NCI-H128 (cell line): ENCODE results near the gene TAF5.
A peak's percentile ranks its signal among the peaks of the same experiment; 100 is the strongest.
"Not testable (repeated sequence)": the region's sequence is repeated elsewhere in the genome, so short reads cannot be mapped to it uniquely, and the experiment has no call there.

ENCODE experiments used
- DNase-seq: peaks from one replicate; lab custom pipeline; 2025; ENCODE audit not compliant: unreplicated experiment; lab: John Stamatoyannopoulos, UW

The TAF5 gene

DNA sequence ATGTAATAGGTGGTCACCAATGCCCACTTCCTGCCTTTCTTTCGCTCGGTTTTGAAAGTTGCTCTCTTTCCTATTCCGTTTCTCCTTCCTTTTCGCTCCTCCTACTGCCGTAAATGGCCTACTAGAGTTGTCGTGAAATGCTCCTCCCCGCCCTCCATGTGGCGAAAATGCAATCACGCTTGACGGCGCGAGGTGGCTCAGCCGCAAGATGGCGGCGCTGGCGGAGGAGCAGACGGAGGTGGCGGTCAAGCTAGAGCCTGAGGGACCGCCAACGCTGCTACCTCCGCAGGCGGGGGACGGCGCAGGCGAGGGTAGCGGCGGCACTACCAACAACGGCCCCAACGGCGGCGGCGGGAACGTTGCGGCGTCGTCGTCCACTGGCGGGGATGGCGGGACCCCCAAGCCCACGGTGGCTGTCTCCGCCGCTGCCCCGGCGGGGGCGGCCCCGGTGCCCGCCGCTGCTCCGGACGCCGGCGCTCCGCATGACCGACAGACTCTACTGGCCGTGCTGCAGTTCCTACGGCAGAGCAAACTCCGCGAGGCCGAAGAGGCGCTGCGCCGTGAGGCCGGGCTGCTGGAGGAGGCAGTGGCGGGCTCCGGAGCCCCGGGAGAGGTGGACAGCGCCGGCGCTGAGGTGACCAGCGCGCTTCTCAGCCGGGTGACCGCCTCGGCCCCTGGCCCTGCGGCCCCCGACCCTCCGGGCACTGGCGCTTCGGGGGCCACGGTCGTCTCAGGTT, at the start of gene TAF5:
Gene TAF5 (plus strand): TSS at position 195 of the 737 bp plus-strand sequence. CDS start 14 bp downstream, at position 209.
- peak; percentile 70 for DNase-seq

DNA sequence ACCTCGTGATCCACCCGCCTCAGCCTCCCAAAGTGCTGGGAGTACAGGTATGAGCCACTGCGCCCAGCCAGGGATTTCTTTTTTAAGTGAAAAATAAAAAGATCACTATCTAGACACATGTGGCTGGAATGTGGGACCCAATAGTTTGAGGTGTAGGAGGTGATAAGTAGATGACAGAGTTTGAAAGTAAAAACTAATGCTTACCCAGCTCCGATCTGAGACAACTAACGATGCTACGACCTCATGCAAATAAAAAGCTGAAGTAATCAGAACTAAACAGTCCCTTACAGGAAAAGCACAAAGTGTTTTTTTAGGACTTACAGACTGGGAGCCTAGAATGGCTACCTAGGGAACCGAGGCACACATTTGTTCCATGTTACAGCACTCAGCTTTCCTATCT, 39.9 kb upstream of the TAF5 start:
- no peak for DNase-seq

DNA sequence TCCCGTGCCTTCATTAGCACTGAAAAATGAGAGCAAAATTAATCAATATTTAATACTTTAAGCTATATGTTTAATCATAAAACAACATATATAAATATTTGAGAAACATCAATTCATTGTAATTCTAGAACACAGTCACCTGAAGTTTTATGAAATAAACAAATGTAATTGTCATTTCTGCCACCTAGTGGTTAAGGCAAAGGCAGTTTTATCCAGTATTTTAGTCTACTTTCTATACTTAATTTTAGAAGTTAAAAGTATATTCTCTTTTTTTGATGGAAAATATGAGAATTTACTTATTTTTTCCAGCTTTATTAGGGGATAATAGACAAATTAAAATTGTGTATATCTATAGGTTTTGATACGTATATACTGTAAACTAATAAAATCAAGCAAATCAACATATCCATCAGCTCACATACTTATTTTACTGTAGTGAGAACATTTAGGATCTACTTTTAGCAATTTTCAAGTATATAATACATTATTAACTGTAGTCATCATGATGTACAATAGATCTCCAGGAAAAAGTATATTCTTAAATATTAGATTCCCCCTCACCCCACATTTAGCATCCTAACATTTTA, 33.7 kb upstream of the TAF5 start:
- DNase-seq = no peak

DNA sequence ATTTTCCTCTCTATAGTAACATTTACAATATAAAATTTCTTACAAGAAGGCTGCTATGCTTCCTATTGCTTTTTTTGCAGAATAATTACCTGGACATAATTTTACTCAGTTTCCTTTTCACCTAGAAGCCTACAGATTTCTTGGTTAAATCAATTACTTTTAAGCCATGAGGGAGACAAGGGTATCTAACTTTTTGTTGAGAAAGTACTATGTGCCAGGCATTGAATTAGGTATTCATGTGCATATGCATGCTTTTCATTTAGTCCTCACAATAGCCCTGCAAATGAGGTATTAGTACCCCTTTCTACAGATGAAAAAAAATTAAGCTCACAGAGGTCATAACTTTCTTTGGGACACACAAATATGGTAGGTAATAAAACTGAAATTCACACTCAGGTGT, 33.2 kb upstream of the TAF5 start:
- DNase-seq = no peak

DNA sequence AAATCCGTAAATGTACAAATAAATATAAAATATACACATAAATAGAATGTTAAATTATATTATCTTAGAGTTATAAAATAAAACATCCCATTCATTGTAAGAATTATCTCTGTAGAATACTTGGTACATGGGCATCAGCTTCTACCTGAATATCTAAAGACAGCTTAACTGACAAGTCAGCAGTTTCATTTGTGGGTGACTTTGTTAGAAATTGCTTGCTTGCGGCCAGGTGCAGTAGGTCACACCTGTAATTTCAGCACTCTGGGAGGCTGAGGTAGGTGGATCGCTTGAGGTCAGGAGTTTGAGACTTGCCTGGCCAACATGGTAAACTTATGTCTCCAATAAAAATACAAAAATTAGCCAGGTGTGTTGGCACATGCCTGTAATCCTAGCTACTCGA, 31.4 kb upstream of the TAF5 start:
- no peak for DNase-seq

DNA sequence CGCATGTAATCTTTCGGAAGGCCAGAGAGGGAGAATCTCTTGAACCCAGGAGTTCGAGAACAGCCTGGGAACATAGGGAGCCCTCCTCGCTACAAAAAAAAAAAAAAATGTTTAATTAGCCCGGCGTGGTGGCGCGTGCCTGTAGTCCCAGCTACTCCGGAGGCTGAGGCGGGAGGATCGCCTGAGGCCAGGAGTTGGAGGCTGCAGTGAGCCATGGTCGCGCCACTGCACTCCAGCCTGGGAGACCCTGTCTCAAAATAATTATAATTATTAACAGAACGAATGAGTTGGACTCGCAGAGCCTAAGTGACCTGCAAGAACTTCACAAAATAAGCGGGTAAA, 17.6 kb upstream of the TAF5 start:
- DNase-seq = no peak

DNA sequence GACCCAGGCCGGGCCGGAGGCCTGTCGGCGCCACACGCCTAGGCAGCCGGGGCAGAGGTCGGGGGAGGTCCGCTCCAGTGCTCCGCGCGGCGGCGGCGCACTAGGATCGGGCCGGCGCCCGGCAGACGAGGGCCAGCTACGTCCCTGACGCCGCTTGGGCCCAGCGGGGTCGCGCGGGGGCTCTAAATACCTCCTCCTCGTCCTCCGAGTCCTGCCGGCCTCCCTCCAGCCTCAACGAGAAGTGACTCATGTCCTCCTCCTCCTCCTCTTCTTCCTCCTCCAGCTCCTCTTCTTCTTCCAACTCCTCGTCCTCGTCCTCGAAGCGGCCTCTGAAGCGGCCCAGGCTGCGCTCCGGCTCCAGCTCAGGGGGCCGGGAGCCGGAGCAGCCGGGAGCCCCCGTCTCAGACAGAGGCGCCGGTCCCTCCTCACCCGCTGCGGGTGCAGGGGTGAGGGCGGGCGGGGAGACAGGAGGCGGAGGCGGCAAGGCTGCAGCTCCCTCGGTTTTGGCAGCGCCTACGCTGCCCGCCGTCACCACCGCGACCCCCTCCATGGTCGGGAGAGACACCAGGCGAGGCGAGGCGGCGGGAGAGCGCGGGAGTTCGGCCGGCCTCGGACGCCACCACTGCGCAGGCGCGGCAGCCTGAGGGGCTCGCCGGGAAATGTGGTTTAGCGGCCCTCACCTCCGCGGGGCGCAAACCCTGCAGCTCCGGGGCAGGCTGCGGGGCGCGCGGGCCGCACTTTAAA, 17.1 kb upstream of the TAF5 start, which contains the start of gene PCGF6:
Gene PCGF6 (minus strand): TSS at position 624 of the 744 bp plus-strand sequence. CDS start 74 bp downstream, at position 550.
- peak; percentile 34 for DNase-seq

DNA sequence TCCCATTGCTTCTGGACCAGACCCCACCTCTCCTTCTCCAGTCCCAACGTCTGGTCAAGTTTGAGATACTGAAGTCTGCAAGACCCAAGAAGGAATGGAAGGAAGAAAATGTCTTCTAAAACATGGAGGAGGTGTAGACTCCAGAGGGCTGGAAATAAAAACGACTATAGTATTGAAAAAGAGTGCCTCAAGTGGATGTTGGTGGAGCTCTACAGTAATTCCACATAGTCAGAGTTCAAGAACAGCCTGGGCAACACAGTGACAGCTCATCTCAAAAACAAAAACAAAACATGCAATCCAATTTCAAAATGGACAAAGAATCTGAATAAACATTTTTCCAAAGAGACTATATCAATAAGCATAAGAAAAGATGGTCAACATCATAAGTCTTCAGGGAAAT, 14.5 kb upstream of the TAF5 start:
- DNase-seq = no peak

DNA sequence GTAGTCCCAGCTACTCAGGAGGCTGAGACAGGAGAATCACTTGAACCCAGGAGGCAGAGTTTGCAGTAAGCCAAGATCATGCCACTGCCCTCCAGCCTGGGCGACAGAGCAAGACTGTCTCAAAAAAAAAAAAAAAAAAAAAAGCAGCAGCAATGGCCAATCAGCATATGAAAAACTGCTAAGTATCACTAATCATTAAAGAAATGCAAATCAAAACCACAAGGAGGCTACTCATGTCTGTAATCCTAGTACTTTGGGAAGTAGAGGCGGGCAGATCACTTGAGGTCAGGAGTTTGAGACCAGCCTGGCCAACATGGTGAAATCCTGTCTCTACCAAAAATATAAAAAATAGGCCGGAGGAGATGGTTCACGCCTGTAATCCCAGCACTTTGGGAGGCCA, 13.2 kb upstream of the TAF5 start:
- not testable (repeated sequence) for DNase-seq

DNA sequence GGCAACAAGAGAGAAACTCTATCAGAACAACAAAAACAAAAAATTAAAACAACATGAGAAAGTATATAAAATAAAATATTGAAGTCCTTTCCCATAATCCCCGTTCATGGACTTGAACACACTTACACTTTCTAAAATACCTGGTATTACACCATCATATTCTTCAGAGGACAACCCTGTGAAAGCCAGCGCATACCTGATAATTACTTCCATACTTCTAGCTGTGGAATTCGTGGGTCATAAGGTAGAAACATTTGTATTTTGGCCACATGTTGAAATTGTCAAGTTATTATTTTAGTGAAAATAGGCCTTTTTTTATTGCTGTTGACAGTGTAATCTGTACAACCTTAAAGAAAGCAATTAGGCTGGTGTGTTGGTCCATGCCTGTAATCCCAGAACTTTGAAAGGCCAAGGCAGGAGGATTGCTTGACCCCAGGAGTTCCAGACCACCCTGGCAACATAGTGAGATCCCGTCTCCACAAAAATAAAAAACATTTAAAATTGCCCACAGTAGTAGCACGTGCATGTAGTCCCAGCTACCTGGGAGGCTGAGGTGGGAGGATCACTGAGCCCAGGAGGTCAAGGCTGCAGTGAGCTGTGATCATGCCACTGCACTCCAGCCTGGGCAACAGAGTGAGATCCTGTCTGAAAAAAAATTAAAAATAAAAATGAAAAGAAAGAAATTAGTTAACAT, 11.7 kb upstream of the TAF5 start:
- no peak for DNase-seq

DNA sequence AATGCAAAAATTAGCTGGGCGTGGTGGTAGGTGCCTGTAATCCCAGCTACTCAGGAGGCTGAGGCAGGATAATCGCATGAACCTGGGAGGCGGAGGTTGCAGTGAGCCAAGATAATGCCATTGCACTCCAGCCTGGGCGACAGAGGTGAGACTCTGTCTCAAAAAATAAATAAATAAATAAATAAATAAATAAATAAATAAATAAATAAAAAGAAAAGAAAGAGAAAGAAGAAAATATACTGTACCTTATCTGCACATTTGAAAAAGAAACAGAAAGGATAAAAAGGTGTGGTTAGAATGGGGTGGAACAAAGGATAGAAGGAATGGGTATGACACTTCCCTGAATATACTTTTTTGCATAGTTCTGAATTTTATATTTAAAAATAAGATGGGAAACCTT, 8.3 kb upstream of the TAF5 start:
- DNase-seq = not testable (repeated sequence)

DNA sequence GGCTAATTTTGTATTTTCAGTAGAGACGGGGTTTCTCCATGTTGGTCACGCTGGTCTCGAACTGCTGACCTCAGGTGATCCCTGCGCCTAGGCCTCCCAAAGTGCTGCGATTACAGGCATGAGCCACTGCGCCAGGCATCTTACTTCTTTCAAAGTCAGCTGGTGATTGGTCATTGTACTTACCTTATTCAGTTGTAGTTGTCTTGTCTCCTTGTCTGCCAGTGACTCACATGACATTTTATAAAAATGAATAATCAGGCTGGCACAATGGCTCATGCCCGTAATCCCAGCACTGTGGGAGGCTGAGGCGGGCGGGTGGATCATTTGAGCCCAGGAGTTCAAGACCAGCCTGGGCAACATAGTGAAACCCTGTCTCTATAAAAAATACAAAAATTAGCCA, 7.0 kb upstream of the TAF5 start:
- DNase-seq = not testable (repeated sequence)

DNA sequence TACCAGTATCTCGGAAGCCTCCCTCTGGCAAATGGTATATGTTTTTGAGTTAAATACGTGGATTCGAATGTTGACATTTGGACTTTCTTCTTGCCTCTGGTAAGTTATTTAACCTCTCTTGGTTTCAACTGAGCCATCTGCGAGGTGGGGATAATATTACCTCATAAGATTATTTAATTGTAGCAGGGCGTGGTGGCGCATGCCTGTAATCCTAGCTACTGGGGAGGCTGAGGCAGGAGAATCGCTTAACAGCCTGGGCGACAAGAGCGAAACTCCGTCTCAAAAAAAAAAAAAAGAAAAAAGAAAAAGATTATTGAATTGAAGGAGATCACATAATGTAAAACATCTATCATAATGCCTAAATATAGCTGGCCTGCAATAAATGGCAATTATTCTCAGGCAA, 396 bp upstream of the TAF5 start:
- DNase-seq = no peak

DNA sequence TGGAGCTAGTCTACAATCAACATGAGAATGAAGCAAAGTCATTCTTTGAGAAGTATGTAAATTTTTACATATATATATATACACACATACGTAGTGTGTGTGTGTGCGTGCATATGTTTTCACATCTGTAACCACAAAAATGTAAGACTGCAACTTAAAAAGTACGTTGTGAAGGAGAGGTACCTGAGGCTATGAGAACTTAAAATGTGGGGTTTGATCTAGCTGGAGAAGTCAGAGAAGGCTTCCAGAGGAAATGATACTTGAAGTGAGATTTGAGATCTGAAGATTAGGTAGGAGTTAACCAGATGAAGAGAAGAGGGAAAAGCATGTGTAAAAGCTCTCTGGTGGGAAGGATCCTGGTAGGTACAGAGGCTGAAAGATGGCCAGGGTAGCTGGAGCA, 5.8 kb downstream of the TAF5 start:
- no peak for DNase-seq

DNA sequence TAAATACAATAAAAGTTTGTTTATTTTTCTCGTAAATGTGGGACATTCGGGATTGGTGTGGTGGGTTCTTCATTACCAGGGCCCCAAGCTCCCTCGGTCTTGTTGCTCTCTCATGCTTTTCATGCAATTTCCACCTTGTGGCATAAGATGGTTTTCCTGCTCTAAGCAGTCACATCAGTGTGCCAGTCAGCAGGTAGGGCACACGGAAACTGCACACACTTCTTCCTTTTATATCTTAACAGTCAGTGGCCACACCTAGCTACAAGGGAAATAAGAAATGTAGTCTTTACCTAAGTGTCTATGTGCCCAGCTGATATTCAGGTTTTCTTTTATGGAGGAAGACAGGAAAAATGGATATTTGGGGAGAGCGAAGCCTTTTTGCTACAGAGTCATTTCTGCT, 6.5 kb downstream of the TAF5 start:
- no peak for DNase-seq

DNA sequence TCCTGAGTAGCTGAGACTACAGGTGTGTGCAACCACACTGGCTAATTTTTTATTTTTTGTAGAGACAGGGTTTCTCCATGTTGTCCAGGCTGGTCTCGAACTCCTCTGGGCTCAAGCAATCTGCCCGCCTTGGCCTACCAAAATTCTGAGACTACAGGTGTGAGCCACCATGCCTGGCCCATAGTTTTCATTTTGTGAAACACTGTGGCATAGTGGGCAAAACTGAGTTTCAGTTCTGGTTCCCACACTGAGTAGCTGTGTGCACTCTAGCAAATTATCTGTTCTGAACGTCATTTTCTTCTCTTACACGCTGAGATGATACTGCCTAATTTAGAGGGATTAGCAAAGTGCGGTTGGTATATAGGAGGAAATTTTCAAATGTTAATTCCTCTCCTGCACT, 15.0 kb downstream of the TAF5 start:
- no peak for DNase-seq

DNA sequence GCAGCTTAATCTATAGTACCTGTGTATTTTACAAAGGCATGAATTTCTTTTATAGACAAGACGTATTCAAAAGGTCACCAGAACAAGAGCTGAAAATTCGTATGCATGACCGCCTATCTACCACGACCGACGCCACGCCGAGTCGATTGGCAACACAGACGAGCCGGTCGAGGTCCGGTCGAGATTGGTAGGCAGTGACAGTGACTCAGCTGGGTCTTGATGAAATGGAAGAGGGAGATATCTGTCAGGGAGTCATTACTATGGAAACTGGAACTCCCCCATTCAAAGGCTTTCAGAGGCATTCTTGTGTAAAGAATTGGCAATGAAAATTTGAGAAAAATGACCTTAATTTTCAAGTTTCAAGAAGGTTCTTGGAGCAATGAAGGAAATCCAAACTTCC, 26.4 kb downstream of the TAF5 start:
- DNase-seq = no peak

DNA sequence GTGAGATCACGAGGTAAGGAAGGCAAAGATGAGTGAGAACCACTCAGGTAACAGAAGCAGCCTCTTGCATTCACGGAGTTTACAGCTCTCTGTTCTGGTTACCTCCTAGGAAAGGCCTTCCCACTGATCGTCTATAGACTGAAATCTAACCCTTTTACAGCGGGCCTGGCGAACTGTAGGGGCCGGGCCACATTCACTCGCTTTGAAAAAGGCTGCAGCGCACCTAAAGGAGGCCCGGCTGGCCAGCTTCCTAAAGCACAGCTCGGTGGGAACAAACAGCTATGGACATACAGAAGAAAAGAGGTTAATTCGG, 27.9 kb downstream of the TAF5 start:
- DNase-seq = no peak

DNA sequence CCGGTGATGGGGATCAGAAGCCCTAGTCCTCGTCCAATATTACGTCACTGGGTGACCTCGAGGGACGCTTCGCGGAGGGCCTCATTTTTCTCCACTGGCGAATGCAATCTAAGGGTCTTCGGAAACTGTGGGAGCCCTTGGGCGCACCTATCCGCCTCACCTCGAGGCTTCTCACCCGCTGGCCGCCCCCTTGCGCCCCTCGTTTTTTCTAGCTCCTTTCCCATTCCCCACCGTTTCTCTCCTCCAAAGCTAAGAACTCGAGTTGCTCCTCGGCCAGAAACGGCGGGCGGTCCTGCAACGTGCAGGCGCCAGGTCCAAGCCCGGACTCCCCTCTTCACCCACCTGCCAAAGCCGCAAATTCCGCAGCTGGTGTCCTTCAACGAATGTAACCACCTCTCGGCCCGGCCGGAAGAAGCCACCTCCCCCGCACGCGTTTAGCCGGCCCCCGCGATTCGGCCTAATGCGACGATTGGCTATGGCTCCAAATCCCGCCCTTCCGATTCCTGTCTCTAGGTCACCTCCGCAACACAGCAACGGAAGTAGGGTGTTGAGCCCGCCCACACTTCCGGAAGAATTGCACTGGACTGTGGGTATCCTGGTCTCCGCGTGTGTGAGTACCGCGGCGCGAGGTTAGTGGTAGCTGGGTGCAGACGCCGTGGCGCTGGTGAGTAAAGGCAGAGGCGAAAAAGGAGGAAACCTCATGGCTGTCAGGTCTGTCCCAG, 28.5 kb downstream of the TAF5 start, which contains the start of the genes ATP5MK and PDCD11:
Gene ATP5MK (minus strand): TSS at position 409 of the 722 bp plus-strand sequence. CDS start 4,018 bp downstream, outside the sequence.
Gene PDCD11 (plus strand): TSS at position 560 of the 722 bp plus-strand sequence. CDS start 1,801 bp downstream, outside the sequence.
- peak; percentile 91 for DNase-seq

DNA sequence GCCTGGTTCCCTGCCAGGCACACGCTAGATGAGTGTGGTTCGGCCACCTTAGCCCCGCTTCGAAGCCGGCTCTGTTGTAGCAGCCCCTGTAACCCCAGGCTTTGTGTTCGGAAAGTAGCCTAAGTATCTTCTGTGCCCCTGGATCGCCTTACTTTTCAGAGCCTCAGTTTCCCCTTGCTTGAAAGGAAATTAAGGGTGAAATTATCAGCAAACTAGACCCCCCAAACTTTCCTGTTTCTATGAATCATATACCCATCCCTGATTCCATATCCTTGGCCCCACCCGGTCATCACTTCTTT, 29.0 kb downstream of the TAF5 start:
- no peak for DNase-seq

DNA sequence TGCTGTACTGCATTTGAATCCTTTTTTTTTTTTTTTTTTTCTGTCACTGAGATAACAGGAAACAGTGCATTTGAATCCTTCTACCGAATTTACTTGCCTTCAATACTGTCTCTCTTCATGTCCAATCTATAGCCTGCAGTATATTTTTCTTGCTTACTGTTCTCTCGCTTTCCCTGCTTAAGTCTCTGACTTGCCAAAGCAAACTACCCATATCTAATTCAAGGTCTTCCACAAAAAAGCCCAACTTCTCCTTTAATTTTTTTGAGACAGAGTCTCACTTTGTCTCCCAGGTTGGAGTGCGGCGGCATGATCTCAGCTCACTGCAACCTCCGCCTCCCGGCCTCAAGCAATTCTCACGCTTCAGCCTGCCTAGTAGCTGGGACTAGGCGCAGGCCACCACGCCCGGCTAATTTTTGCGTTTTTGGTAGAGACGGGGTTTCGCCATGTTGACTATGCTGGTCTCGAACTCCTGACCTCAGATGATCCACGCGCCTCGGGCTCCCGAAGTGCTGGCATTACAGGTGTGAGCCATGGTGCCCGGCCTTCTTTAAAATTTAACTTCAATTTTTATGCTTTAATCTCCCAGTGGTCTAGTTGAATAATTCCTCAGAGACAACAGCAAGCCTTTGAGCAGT, 29.5 kb downstream of the TAF5 start:
- DNase-seq = no peak
